IPS DF 19.7 (cell line): ENCODE results near the gene EFCAB14.
"Not testable (repeated sequence)": the region's sequence is repeated elsewhere in the genome, so short reads cannot be mapped to it uniquely, and the experiment has no call there.

Experiments used
- DNase-seq: peaks from one replicate; pipeline ENCODE4 v3.0.0-alpha.2; 2013; ENCODE audit warnings: low read depth, low spot score

Gene EFCAB14

DNA sequence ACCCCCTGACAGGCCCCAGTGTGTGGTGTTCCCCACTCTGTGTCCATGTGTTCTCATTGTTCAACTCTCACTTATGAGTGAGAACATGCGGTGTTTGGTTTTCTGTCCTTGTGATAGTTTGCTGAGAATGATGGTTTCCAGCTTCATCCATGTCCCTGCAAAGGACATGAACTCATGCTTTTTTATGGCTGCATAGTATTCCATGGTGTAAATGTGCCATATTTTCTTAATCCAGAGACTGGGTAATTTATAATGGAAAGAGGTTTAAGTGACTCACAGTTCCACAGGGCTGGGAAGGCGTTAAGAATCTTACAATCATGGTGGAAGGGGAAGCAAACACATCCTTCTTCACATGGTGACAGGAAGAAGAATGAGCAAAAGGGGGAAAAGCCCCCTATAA, 64.2 kb downstream of the EFCAB14 start:
- not testable (repeated sequence) for DNase-seq

DNA sequence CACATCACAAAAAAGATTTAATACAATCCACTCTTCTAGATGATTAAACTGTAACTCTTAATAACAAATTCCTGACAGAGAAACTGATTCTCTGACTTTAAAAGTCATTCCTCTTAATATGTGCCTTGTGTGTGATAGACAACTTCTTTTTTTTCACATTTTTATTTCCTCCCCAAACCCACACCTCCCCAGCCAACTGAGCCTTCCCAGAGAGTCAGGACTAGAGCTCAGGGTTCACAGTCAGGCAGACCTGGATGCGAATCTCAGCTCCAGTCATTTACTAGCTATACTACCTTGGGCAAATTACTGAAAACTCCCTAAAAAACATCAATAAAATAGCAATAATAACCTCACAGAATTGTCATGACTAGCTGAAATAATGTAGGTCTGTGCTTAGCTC, 64.9 kb downstream of the EFCAB14 start:
- DNase-seq, result no peak

GRCh38 chr1:46653405-46653958, 65.4 kb downstream of the EFCAB14 start:
- no peak for DNase-seq

GRCh38 chr1:46652321-46653100, 66.4 kb downstream of the EFCAB14 start:
- DNase-seq, result no peak

- DNase-seq, result not testable (repeated sequence)
Observed at GRCh38 chr1:46651152-46651551, 67.8 kb downstream of the EFCAB14 start.

- no peak for DNase-seq
Observed at GRCh38 chr1:46650491-46650890, 68.4 kb downstream of the EFCAB14 start.

DNA sequence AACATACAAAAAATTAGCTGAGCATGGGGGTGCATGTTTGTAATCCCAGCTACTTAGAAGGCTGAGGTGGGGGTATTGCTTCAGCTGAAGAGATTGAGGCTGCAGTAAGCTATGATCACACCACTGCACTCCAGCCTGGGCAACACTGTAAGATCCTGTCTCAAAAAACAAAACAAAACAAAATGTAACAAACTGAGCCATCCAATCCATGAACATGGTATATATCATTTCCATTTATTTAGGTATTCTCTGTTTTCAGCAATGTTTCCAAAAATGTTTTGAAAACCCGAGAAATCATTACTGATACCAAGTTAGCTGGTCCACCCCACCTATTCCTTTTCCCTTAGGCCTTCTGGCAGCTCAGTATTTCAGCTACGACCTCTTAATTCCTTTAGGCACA, 69.2 kb downstream of the EFCAB14 start:
- no peak for DNase-seq

DNA sequence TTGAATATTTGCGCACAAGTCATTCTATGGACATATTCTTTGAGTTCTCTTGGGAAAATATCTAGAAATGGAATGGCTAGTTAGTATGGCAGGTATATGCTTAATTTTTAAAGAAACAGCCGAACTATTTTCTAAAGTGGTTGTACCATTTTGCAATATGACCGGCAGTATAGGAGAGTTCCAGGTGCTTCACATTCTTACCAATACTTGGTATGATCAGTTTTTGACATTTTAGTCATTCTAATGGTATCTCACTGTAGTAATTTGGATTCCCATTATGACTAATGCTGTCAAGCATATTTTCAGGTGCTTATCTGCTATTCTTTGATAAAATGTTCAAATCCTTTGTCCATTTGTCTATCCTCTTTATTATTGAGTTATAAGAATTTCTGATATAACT, 71.3 kb downstream of the EFCAB14 start:
- DNase-seq, result no peak

GRCh38 chr1:46646844-46647243, 72.1 kb downstream of the EFCAB14 start:
- DNase-seq, result no peak

DNA sequence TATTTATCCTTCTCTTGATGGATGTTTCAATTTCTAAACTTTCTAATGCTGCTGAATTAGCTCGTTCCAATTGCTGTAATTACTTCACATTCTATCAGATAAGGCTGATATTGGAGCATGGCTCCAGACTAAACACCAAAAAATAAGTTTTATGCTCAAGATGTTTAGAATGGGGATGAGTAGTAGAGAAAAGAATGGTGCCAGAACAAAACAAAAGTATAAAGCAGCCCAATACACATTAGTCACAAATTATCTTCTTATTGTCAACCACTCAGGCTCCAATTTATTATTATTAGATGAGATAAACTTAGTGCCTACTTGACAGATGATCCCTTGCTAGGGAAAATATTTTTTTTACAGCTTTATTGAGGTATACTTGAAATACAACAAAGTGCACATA, 72.6 kb downstream of the EFCAB14 start:
- no peak for DNase-seq

DNA sequence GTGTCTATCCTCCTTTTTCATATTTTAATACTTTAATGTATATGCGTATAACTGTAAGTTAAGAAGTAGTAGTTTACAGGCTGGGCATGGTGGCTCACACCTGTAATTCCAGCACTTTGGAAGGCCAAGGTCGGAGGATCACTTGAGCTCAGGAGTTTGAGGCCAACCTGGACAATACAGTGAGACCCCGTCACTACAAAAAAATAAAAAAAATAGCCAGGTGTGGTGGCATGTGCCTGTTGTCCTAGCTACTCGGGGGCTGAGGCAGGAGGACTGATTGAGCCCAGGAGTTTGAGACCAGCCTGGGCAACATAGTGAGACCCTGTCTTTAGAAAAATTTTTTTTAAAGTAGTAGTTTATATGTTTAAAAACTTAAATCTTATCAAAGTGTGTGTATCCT, 73.1 kb downstream of the EFCAB14 start:
- no peak for DNase-seq

DNA sequence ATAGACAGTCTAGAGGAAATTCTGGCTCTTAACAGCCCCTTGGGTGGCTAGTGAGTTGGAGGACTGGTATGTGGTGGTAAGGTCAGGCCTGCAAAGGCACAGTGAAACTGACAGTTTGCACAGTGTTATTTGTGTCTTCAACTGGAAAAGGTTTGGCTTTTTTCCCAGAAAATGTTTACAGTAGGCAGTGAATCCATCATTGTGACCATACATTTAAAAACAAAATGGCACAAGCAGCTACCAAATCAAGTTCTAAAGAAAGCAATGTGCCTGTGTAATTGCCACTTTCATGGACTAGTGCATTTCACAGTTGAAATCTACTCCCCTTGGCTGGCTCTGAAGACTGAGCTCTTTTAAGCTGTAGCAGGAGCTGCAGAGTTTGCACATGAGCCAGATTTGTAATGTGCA, 75.5 kb downstream of the EFCAB14 start:
- DNase-seq, result no peak

DNA sequence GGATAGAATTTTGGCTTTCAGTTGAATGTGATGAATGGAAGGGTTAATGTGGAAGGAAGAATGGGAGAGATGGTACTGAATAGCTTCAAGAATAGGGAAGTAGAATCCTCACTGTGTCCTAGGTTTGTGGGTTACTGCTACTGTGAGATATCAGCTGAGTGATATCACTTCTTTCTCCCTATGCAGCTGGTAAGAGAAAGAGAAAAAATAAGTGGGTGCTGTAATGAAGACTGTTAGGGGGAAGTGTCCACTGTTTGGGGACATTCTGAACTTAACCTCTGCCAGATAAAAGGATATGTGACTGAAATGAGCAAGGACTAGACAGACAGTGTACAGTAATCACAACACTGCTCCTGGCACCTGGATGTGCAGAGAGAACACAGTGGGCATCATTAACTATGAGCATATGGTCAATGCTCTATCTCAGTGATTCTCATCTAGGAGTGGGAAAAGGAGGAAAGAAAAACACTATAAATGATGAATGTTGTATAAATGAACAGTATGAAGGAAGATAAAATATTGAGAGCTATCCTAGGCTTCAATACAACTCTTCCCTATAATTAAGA, 76.7 kb downstream of the EFCAB14 start:
- no peak for DNase-seq

GRCh38 chr1:46639547-46639946, 79.4 kb downstream of the EFCAB14 start:
- DNase-seq, result no peak

- DNase-seq, result no peak
Observed at GRCh38 chr1:46638921-46639320, 80.0 kb downstream of the EFCAB14 start.

DNA sequence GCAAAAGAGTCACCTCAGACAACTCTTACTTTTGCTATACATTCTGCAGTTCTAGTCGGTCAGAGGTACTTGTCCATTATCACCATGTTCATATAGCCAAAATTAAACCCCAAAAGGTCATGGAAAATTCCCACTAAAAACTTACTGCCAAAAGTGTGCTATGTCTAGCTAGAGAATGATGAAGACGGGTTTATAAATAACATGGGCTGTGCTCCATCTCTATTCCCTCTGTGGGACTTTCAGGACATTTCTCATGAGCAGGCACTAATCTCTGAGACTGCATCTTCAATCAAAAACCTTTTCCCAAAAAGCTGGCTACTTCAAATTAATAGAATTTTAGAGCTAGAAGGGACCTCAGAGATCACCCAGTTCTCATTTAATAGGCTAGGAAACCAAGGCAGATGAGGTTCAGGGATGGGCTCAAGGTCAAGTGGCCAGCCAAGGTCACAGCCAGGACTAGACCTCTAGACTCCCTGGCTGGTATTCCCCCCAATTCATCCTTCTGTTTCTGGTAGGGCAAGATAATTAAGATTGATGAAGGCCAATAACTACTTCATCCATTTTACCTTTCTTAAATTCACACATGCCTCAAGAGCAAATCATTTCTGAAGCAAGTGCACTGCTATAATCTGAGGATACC, 81.3 kb downstream of the EFCAB14 start:
- DNase-seq, result no peak

DNA sequence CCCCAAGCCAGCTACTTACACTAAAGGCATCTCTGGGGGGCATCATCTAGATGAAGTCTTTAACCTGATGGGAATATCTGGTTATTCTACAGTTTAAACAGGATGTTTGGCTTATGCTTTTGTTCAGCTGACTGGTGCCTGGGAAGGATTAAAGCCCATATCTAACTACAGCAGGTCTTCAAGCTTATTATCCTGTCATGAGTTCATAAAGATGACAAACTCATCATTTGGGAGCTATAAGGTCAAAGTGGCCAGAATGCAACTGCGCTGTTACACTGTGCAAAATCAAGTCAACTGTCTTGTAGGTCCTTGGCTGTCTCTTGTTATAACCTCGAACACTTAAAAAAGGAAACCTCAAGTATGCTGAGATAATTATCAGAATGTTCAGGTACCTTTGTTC, 83.7 kb downstream of the EFCAB14 start:
- no peak for DNase-seq

DNA sequence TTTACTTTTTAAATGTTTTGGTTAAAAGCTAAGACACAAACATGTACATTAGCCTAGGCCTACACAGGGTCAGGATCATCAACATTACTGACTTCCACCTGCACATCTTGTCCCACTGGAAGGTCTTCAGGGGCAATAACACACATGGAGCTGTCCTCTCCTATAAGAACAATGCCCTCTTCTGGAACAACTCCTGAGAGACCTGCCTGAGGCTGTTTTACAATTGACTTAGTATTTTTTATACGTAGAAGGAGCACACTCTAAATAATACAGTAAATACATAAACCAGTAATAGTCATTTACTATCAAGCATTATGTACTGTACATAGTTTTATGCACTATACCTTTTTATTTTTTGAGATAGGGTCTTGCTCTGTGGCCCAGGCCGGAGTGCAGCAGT, 88.2 kb downstream of the EFCAB14 start:
- DNase-seq, result no peak
